Measurements from ENCODE around the gene PARVB.

Gene PARVB

GRCh38 chr22:44199866-44200265 lies 175.8 kb downstream of the PARVB start:
- ChIA-PET CTCF (interaction anchor here (0.5 kb wide), 1 partner anchor 91 kb away, joined by 9 read pairs; no protein-coding TSS in a partner anchor), POLR2A (ENCODE audit: low non-redundant PET) (no interaction called here)
- no peak for TF ChIP-seq CTCF (conservative IDR thresholded peaks at IDR 0.05; ENCODE audit: low read depth)
- H3K27ac ChIP-seq: no peak overlapping the region
- no peak for DNase-seq (ENCODE audit: low spot score)

GRCh38 chr22:44200451-44200850 lies 176.3 kb downstream of the PARVB start:
- POLR2A ChIA-PET (ENCODE audit: low non-redundant PET): no interaction called here
- TF ChIP-seq CTCF (conservative IDR thresholded peaks at IDR 0.05; ENCODE audit: low read depth): no peak
- CTCF ChIA-PET: interaction anchor here (0.5 kb wide), 1 partner anchor 91 kb away, joined by 9 read pairs; no protein-coding TSS in a partner anchor

GRCh38 chr22:44200855-44201550 lies 176.9 kb downstream of the PARVB start:
- POLR2A ChIA-PET (ENCODE audit: low non-redundant PET): no interaction called here
- CTCF ChIA-PET: no interaction called here
- no peak for TF ChIP-seq CTCF (conservative IDR thresholded peaks at IDR 0.05; ENCODE audit: low read depth)
- no peak for DNase-seq (ENCODE audit: low spot score)
- no peak overlapping the region for H3K27ac ChIP-seq

More at GRCh38 chr22:44200451-44200850, 176.3 kb downstream of the PARVB start:
- no peak overlapping the region for H3K27ac ChIP-seq
- no peak for DNase-seq (ENCODE audit: low spot score)

GRCh38 chr22:44201665-44202064 lies 177.6 kb downstream of the PARVB start:
- ChIA-PET CTCF (no interaction called here), POLR2A (ENCODE audit: low non-redundant PET) (no interaction called here)
- TF ChIP-seq CTCF (conservative IDR thresholded peaks at IDR 0.05; ENCODE audit: low read depth): no peak
- no peak overlapping the region for H3K27ac ChIP-seq
- no peak for DNase-seq (ENCODE audit: low spot score)

- no peak overlapping the region for H3K27ac ChIP-seq
- no peak for TF ChIP-seq CTCF (conservative IDR thresholded peaks at IDR 0.05; ENCODE audit: low read depth)
- DNase-seq (ENCODE audit: low spot score): no peak
- ChIA-PET CTCF (interaction anchor here (0.7 kb wide), 1 partner anchor 104 kb away, joined by 3 read pairs; no protein-coding TSS in a partner anchor), POLR2A (ENCODE audit: low non-redundant PET) (no interaction called here)
Measured at GRCh38 chr22:44202261-44202789, 178.2 kb downstream of the PARVB start.

- no peak for TF ChIP-seq CTCF (conservative IDR thresholded peaks at IDR 0.05; ENCODE audit: low read depth)
- no peak overlapping the region for H3K27ac ChIP-seq
- DNase-seq (ENCODE audit: low spot score): no peak
- CTCF ChIA-PET: no interaction called here
- POLR2A ChIA-PET (ENCODE audit: low non-redundant PET): no interaction called here
Measured at GRCh38 chr22:44203203-44203602, 179.1 kb downstream of the PARVB start.
